Large intestine (tissue), 3 donors: ENCODE results near the gene AUTS2. TPM values are rescaled to one million over a fixed set of nuclear protein-coding genes. Genes with fewer than 3 reads are reported as not detected.
"Not testable (repeated sequence)": the region's sequence is repeated elsewhere in the genome, so short reads cannot be mapped to it uniquely, and the experiment has no call there.

Source experiments
- DNase-seq, 2 donors: peaks; one replicate each; pipeline versions ENCODE4 v3.0.0 to v3.0.0-alpha.2; 2013
- H3K27ac ChIP-seq: one replicate; pipeline ENCODE4 v1.5.1; 2013; ENCODE audit warnings: low read length
- H3K27me3 ChIP-seq: 2 replicates; pipeline ENCODE4 v1.6.1; 2013; ENCODE audit warnings: low read length; ENCODE audit not compliant: control insufficient read depth, insufficient read depth
- H3K36me3 ChIP-seq: 2 replicates; pipeline ENCODE4 v1.6.1; 2013; ENCODE audit warnings: low read length; ENCODE audit not compliant: control insufficient read depth, insufficient read depth
- H3K4me1 ChIP-seq: one replicate; pipeline ENCODE4 v1.6.1; 2013; ENCODE audit warnings: low read length; ENCODE audit not compliant: control insufficient read depth, insufficient read depth
- H3K4me3 ChIP-seq: one replicate; pipeline ENCODE4 v1.5.1; 2013; ENCODE audit warnings: low read length
- H3K9me3 ChIP-seq: one replicate; pipeline ENCODE4 v1.6.1; 2013; ENCODE audit warnings: mild to moderate bottlenecking, low read depth, low read length, moderate library complexity; ENCODE audit not compliant: control insufficient read depth
- WGBS: methylation state at CpG from one replicate; pipeline ENCODE4 v1.1.5; 2013; ENCODE audit warnings: low lambda C conversion rate; ENCODE audit not compliant: insufficient coverage; 5-methylcytosine and 5-hydroxymethylcytosine counted together
- polyA plus RNA-seq: library from polyadenylated mRNA; unstranded; fragments of 120-200 nt; gene quantifications from one replicate; pipeline ENCODE4 v1.2.1, GENCODE V29; 2013

Gene AUTS2
- polyA plus RNA-seq, 1 donor = 51.3 TPM

- H3K27me3 ChIP-seq = no peaks in the 10 kb centered on the region
- no peaks in the 10 kb centered on the region for H3K36me3 ChIP-seq
- H3K4me3 ChIP-seq = no peak overlapping the region
- no peaks in the 10 kb centered on the region for H3K4me1 ChIP-seq
- H3K27ac ChIP-seq = no peak overlapping the region
- no peak for DNase-seq
- 73% methylated on average over 2 of the region's 8 CpGs for WGBS
- no peaks in the 10 kb centered on the region for H3K9me3 ChIP-seq
Observed at GRCh38 chr7:70271617-70272081, 673.4 kb downstream of the AUTS2 start.

GRCh38 chr7:70275570-70275969, 677.3 kb downstream of the AUTS2 start:
- not testable (repeated sequence) for H3K4me1 ChIP-seq, H3K4me3 ChIP-seq, H3K9me3 ChIP-seq, H3K27ac ChIP-seq, H3K36me3 ChIP-seq, DNase-seq, H3K27me3 ChIP-seq
- WGBS = 79% methylated on average over 3 of the region's 3 CpGs

- no peaks in the 10 kb centered on the region for H3K36me3 ChIP-seq
- WGBS = no CpG with 5 or more reads among the region's 1 CpG
- no peak overlapping the region for H3K4me3 ChIP-seq
- H3K4me1 ChIP-seq = no peaks in the 10 kb centered on the region
- H3K27ac ChIP-seq = no peak overlapping the region
- no peaks in the 10 kb centered on the region for H3K27me3 ChIP-seq
- no peak for DNase-seq
- H3K9me3 ChIP-seq = no peaks in the 10 kb centered on the region
Observed at GRCh38 chr7:70285187-70285586, 686.9 kb downstream of the AUTS2 start.

GRCh38 chr7:70285854-70286253, 687.6 kb downstream of the AUTS2 start:
- 100% methylated on average over 1 of the region's 3 CpGs for WGBS
- H3K9me3 ChIP-seq = no peaks in the 10 kb centered on the region
- no peaks in the 10 kb centered on the region for H3K27me3 ChIP-seq
- H3K27ac ChIP-seq = no peak overlapping the region
- H3K36me3 ChIP-seq = no peaks in the 10 kb centered on the region
- no peak overlapping the region for H3K4me3 ChIP-seq
- no peak for DNase-seq
- H3K4me1 ChIP-seq = no peaks in the 10 kb centered on the region

- DNase-seq = no peak
- Histone ChIP-seq H3K27me3 (no peaks in the 10 kb centered on the region), H3K36me3 (no peaks in the 10 kb centered on the region), H3K4me1 (no peaks in the 10 kb centered on the region), H3K4me3 (no peak overlapping the region), H3K9me3 (no peaks in the 10 kb centered on the region), H3K27ac (no peak overlapping the region)
- no CpG with 5 or more reads among the region's 5 CpGs for WGBS
Observed at GRCh38 chr7:70288781-70289456, 690.6 kb downstream of the AUTS2 start.

- Histone ChIP-seq H3K36me3 (no peaks in the 10 kb centered on the region), H3K4me1 (no peaks in the 10 kb centered on the region), H3K27ac (no peak overlapping the region), H3K27me3 (no peaks in the 10 kb centered on the region), H3K4me3 (no peak overlapping the region), H3K9me3 (no peaks in the 10 kb centered on the region)
- peak in 1 of 2 donors; percentile 55 for DNase-seq
- no CpG with 5 or more reads among the region's 5 CpGs for WGBS
Observed at GRCh38 chr7:70292716-70293115, 694.4 kb downstream of the AUTS2 start.

GRCh38 chr7:70294211-70294911, 696.1 kb downstream of the AUTS2 start:
- Histone ChIP-seq H3K4me1 (no peaks in the 10 kb centered on the region), H3K9me3 (no peaks in the 10 kb centered on the region), H3K27ac (no peak overlapping the region), H3K4me3 (no peak overlapping the region), H3K36me3 (no peaks in the 10 kb centered on the region), H3K27me3 (no peaks in the 10 kb centered on the region)
- no peak for DNase-seq
- WGBS = 100% methylated on average over 2 of the region's 9 CpGs

GRCh38 chr7:70298780-70299471, 700.7 kb downstream of the AUTS2 start:
- H3K27me3 ChIP-seq = no peaks in the 10 kb centered on the region
- no peaks in the 10 kb centered on the region for H3K4me1 ChIP-seq
- 86% methylated on average over 2 of the region's 6 CpGs for WGBS
- no peak for DNase-seq
- H3K27ac ChIP-seq = no peak overlapping the region
- no peaks in the 10 kb centered on the region for H3K36me3 ChIP-seq
- no peak overlapping the region for H3K4me3 ChIP-seq
- no peaks in the 10 kb centered on the region for H3K9me3 ChIP-seq

- Histone ChIP-seq H3K4me3 (no peak overlapping the region), H3K27me3 (no peaks in the 10 kb centered on the region), H3K27ac (no peak overlapping the region), H3K9me3 (no peaks in the 10 kb centered on the region), H3K4me1 (no peaks in the 10 kb centered on the region), H3K36me3 (no peaks in the 10 kb centered on the region)
- no peak for DNase-seq
- WGBS = 100% methylated on average over 1 of the region's 4 CpGs
Observed at GRCh38 chr7:70299472-70299807, 701.2 kb downstream of the AUTS2 start.

GRCh38 chr7:70301673-70302185, 703.5 kb downstream of the AUTS2 start:
- Histone ChIP-seq H3K36me3 (no peaks in the 10 kb centered on the region), H3K4me3 (no peak overlapping the region), H3K27me3 (no peaks in the 10 kb centered on the region), H3K27ac (no peak overlapping the region), H3K9me3 (no peaks in the 10 kb centered on the region), H3K4me1 (no peaks in the 10 kb centered on the region)
- 100% methylated on average over 2 of the region's 6 CpGs for WGBS
- DNase-seq = no peak
